ENCODE measurements around the gene NTSR2.

DNA sequence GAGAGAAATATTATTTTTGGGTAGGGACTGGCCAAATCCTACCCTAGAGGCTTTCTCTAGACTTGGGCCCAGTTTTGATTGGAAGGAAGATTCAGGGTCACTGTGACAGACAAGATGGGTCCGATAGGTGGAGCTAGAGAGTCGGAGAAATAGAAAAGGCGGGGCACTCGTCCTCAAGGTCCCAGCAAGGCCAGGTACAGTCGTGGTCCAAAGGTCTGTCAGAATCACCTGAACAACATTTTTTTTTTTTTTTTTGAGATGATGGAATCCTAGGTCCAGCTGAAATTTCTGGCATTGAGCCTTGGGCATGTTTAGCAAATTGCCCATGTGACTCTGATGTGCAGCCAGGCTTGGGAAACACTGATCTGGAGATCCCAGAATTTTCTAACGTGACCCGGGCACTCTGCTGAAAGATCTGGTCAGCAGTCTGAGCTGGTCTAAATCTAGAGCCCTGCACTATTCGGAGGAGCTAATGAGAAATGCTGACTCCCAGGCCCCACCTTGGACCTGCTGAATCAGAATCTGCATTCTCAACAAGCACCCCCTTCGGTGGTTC, 23.0 kb upstream of the NTSR2 start:
- TF ChIP-seq, protein P1, sequence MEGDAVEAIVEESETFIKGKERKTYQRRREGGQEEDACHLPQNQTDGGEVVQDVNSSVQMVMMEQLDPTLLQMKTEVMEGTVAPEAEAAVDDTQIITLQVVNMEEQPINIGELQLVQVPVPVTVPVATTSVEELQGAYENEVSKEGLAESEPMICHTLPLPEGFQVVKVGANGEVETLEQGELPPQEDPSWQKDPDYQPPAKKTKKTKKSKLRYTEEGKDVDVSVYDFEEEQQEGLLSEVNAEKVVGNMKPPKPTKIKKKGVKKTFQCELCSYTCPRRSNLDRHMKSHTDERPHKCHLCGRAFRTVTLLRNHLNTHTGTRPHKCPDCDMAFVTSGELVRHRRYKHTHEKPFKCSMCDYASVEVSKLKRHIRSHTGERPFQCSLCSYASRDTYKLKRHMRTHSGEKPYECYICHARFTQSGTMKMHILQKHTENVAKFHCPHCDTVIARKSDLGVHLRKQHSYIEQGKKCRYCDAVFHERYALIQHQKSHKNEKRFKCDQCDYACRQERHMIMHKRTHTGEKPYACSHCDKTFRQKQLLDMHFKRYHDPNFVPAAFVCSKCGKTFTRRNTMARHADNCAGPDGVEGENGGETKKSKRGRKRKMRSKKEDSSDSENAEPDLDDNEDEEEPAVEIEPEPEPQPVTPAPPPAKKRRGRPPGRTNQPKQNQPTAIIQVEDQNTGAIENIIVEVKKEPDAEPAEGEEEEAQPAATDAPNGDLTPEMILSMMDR (IDR thresholded peaks at IDR 0.05): peak; percentile 64 to 82 (median 70)
- no peak for TF ChIP-seq POLR2A (IDR thresholded peaks at IDR 0.05)
